WERI-Rb-1 (cell line): Measurements from ENCODE around the gene CD38.
A peak's percentile ranks its signal among the peaks of the same experiment; 100 is the strongest.

Experiments
- DNase-seq: peaks from one replicate; pipeline ENCODE4 v3.0.0-alpha.2; 2020
- H3K27ac ChIP-seq: fragments of 250-450 bp; sonication (Bioruptor Pico); 2 replicates; pipeline ENCODE4 v1.5.1; 2020; ENCODE audit warnings: mild to moderate bottlenecking, moderate library complexity
- H3K27me3 ChIP-seq: fragments of 250-450 bp; sonication (Bioruptor Pico); 2 replicates; pipeline ENCODE4 v1.5.1; 2021; ENCODE audit warnings: mild to moderate bottlenecking, low read depth, moderate library complexity; ENCODE audit not compliant: insufficient read depth, severe bottlenecking
- H3K36me3 ChIP-seq: fragments of 250-450 bp; sonication (Bioruptor Pico); 2 replicates; pipeline ENCODE4 v1.5.1; 2020; ENCODE audit warnings: mild to moderate bottlenecking, moderate library complexity
- H3K4me3 ChIP-seq: 2 replicates; pipeline ENCODE4 v1.5.1; 2011; ENCODE audit warnings: low read depth, mild to moderate bottlenecking, control low read depth, low read length
- H3K9me3 ChIP-seq: fragments of 250-450 bp; sonication (Bioruptor Pico); 2 replicates; pipeline ENCODE4 v1.5.1; 2021; ENCODE audit warnings: mild to moderate bottlenecking, moderate library complexity; ENCODE audit not compliant: severe bottlenecking
- TF ChIP-seq, protein P1 (sequence below): IDR thresholded peaks from 2 replicates; pipeline ENCODE4 v1.5.1; 2011; ENCODE audit warnings: low read depth, mild to moderate bottlenecking, control low read depth, inconsistent platforms, low read length

Gene CD38

DNA sequence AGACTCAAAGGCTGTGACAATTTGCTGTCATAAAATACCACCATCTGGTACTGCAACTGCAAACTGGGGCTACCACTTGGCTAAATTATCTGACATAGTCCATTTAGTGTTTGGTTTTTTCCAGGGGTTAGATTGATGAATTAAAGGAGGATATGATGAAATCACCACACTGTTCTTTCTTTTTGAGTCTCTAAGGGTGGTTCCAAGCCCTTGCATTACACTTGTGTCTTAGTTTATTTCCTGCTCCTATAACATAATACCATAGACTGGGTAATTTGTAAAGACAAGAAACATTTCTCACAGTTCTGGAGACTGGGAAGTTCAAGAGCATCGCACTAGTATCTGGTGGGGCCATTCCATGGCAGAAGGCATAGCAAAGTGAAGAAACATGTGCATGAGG lies 32.0 kb upstream of the CD38 start:
- Histone ChIP-seq H3K27me3 (no peaks in the 10 kb centered on the region), H3K27ac (no peak overlapping the region), H3K9me3 (peaks cover 13% of the 10 kb centered on the region), H3K4me3 (no peak overlapping the region), H3K36me3 (no peaks in the 10 kb centered on the region)
- TF ChIP-seq, protein P1, sequence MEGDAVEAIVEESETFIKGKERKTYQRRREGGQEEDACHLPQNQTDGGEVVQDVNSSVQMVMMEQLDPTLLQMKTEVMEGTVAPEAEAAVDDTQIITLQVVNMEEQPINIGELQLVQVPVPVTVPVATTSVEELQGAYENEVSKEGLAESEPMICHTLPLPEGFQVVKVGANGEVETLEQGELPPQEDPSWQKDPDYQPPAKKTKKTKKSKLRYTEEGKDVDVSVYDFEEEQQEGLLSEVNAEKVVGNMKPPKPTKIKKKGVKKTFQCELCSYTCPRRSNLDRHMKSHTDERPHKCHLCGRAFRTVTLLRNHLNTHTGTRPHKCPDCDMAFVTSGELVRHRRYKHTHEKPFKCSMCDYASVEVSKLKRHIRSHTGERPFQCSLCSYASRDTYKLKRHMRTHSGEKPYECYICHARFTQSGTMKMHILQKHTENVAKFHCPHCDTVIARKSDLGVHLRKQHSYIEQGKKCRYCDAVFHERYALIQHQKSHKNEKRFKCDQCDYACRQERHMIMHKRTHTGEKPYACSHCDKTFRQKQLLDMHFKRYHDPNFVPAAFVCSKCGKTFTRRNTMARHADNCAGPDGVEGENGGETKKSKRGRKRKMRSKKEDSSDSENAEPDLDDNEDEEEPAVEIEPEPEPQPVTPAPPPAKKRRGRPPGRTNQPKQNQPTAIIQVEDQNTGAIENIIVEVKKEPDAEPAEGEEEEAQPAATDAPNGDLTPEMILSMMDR: no peak
- no peak for DNase-seq

DNA sequence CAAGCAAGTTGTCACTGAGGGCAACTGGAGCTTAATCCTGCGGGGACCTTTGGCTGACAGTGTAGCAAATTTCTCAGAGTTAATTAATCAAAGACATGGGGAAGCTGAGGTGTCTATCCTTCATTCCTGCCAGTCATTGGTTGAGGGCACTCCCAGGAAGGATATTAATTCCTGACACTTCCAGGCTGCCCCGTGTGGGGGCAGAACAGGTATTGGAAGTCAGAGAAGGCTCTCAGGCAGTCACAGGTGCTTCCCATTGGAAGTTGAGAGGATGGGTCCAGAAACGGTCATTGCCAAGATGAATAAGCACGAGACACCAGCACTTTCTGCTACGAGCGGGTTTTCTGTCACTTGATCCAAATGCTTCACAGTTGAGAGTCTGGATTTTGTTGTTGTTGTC lies 29.1 kb upstream of the CD38 start:
- Histone ChIP-seq H3K4me3 (no peak overlapping the region), H3K36me3 (no peaks in the 10 kb centered on the region), H3K9me3 (no peaks in the 10 kb centered on the region), H3K27me3 (no peaks in the 10 kb centered on the region), H3K27ac (no peak overlapping the region)
- DNase-seq: peak; percentile 13
- TF ChIP-seq, protein P1: 0 out of 2 replicates have a peak, but pooled peaks have one; percentile 24

DNA sequence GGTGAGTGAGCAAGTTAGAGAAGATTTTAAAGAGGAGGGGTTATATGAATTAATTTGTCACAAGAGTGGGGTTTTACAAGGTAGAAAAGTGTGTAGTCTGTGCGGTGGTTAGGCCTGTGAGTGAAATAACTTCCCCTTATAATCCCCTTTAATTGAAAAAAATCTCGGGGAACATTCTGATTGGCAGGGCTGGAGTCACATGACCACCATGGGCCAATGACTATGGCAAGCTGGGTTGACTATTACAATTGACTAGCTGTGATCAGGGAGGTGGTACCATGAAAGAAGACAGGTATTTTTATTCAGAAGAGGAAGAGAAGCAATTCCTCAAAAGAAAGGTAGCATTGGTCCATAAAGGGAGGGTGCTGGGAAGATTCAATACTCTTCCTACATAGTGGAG lies 27.0 kb upstream of the CD38 start:
- no peaks in the 10 kb centered on the region for H3K27me3 ChIP-seq
- TF ChIP-seq, protein P1: no peak
- H3K4me3 ChIP-seq: no peak overlapping the region

GRCh38 chr4:15753081-15753480 lies 25.0 kb upstream of the CD38 start:
- no peak overlapping the region for H3K27ac ChIP-seq
- DNase-seq: no peak
- H3K9me3 ChIP-seq: no peaks in the 10 kb centered on the region
- H3K27me3 ChIP-seq: no peaks in the 10 kb centered on the region
- TF ChIP-seq, protein P1: no peak
- H3K36me3 ChIP-seq: no peaks in the 10 kb centered on the region
- no peak overlapping the region for H3K4me3 ChIP-seq

More for the DNA sequence above, 27.0 kb upstream of the CD38 start:
- no peaks in the 10 kb centered on the region for H3K36me3 ChIP-seq
- no peaks in the 10 kb centered on the region for H3K9me3 ChIP-seq
- no peak overlapping the region for H3K27ac ChIP-seq
- no peak for DNase-seq

- peaks cover 5% of the 10 kb centered on the region for H3K9me3 ChIP-seq
- no peak overlapping the region for H3K27ac ChIP-seq
- no peak for DNase-seq
- TF ChIP-seq, protein P1: no peak
- no peak overlapping the region for H3K4me3 ChIP-seq
- H3K36me3 ChIP-seq: no peaks in the 10 kb centered on the region
- H3K27me3 ChIP-seq: no peaks in the 10 kb centered on the region
Observed at GRCh38 chr4:15753786-15754185, 24.3 kb upstream of the CD38 start.

GRCh38 chr4:15754323-15754722 lies 23.8 kb upstream of the CD38 start:
- TF ChIP-seq, protein P1: no peak
- Histone ChIP-seq H3K4me3 (no peak overlapping the region), H3K27me3 (no peaks in the 10 kb centered on the region), H3K27ac (no peak overlapping the region), H3K36me3 (no peaks in the 10 kb centered on the region), H3K9me3 (peaks cover 5% of the 10 kb centered on the region)
- DNase-seq: no peak
